NCI-H2227 treated with DMSO at 0.1 percent for 48 hours (cell line): ENCODE results near the gene RHBDD1.

ENCODE experiments used
- DNase-seq: peaks from one replicate; lab custom pipeline; 2025; lab: John Stamatoyannopoulos, UW

Gene RHBDD1

GRCh38 chr2:226984750-226985582, 149.1 kb downstream of the RHBDD1 start:
- peak; percentile 74 for DNase-seq

DNA sequence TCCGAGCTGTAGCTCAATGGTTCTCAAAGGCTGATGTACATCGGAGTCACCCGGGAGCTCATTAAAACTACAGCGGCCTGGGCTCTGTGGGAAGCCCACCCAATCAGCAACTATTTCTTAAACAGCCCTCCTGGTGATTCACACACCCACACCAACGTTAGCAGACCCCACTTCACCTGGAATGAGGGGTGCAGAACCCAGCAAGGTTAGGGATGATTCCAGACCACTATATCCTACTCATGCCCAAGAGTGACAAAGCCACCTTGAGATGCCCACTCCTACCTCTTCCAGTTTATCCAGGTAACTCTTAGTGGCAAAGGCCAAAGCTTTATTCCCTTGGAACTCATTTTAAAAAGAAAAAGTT, 149.7 kb downstream of the RHBDD1 start:
- DNase-seq = no peak

DNA sequence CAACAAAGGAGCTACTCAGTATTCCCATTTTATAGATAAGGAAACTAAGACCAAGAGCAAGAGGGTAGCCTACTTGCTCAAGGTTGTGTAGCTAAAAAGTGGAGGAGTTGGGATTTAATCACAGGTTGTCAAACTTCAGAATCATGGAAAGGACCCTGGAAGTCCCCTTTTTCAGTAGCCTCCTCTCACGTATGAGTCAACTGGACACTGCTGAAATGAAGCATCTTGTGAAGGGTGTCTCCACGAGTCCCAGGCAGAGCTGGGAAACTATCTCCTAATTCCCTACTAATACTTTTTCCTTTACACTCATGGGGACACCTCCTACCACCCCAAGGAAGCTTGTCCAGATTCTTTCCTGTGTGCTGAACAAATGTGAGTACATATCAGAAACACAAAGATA, 155.8 kb downstream of the RHBDD1 start:
- no peak for DNase-seq

GRCh38 chr2:226993171-226993570, 157.3 kb downstream of the RHBDD1 start:
- no peak for DNase-seq

DNA sequence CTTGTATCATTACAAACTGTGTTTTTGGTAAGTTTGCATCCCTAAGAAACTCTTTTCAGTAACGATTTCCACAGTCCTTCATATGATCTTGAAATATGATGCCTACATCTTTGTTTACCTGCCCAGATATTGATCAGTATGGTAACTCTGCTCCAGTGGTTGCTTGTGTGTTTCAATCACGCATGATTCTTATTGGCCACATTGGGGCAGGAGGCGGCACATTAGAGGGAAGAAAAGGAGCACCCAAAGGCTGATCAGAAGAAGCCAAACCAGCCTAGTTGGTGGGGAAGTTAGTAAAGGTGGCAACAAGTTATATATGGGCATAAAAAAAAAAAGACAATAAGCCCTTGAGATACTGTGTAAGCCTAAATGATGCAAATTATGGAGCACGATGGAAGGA, 158.9 kb downstream of the RHBDD1 start:
- DNase-seq = no peak

DNA sequence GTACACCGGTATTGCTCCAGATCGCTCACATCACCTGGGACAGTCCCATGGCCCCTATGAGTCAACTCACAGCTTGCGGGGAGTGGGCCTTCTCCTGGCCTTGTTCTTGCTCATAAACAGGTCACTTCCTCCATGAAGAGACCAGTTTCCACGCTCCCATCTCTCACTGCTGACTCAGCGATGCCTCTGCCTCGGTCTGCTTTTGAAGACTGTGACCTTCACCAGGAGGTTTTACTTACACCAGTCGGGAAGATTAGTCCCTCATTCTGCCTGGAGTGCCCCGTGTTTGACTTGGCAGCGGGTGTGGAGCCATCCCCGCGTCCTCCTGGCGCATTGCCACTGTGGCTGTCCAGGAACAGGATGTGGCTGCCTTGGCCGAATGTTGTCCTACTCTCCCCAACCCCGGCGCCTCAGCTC, 159.8 kb downstream of the RHBDD1 start:
- no peak for DNase-seq

DNA sequence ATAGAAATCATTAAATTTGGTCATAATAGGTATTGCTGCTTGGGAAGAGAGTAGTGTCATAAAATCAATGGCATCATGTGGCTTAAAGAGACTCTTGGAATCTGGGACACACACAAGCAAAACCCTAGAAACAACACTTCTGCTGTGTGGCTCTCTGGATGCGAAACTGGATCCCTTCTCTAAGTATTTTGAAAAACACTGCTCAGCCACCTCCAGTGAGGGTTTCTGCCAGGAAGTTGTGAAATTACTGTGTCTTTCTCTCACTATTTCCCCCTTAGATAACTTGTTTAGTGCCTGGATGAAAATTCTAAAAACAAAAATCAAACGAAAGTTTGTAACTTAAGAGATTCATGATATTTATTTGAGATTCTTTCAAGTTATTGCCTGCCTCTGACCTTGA, 163.8 kb downstream of the RHBDD1 start:
- DNase-seq = no peak

- DNase-seq = no peak
These were observed 164.3 kb downstream of the RHBDD1 start for GRCh38 chr2:227000123-227000522.

DNA sequence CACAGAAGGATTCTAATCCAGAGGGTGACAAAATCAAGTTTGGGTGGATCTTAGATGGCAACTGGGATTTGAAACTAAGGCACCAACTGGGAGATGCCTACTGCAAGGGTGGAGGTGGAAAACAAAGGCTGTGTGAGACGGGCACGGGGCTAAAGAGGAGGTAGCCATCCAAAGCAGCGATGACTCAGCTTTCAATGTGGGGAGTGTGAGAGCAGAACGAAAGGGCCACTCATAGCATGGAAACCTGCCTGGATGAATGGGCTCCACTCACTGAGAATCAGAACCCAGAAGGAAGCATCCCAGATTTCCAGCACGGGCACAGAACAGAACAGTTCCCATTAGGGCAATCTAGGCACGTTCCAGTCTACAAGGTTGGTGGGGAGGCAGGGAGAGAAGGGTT, 168.6 kb downstream of the RHBDD1 start:
- no peak for DNase-seq

GRCh38 chr2:227006189-227006897, 170.5 kb downstream of the RHBDD1 start:
- peak; percentile 40 for DNase-seq

DNA sequence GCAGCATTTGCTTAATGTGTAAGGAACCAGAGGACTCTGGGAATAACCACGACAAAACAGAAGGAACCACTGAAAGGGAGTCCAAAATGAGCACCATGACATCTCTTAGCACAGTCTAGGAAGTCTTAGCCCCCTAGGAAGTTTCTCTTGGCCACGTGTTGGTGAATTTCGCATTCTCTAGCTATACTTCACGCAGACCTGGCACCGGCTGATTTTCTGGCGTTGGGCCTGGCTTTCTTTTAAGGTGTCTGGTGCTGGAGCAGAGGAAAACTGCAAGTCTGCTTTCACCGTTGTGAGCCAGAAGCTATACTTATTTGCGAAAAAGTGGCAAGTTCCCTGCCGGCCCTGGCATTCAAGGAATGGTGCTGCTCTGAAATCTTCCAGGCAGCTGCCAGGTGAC, 171.3 kb downstream of the RHBDD1 start:
- no peak for DNase-seq

- DNase-seq = no peak
These were observed 172.1 kb downstream of the RHBDD1 start for GRCh38 chr2:227007940-227008339.

DNA sequence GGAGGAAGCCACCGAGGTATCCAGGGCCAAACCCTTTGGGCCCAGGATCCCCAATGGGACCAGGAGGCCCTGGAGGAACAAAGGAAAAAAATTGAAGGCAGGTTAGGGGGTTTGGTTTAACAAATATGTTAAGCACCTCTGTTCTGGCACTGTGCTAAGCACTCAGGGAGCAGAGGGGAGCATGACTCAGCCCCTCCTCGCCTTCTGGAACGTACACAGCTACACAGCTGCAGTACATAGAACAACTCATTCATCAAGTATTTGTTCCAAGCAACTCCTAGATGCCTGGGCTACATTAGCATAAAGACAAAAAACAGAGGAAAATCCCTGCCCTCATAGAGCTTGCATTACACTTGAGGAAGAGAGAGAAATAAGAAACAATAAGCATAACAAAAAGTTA, 174.6 kb downstream of the RHBDD1 start:
- DNase-seq = no peak

- DNase-seq = no peak
These were observed 177.5 kb downstream of the RHBDD1 start for GRCh38 chr2:227013330-227013729.

- no peak for DNase-seq
These were observed 178.0 kb downstream of the RHBDD1 start for GRCh38 chr2:227013881-227014280.

GRCh38 chr2:227016894-227017293, 181.0 kb downstream of the RHBDD1 start:
- DNase-seq = no peak

- no peak for DNase-seq
These were observed 184.6 kb downstream of the RHBDD1 start for GRCh38 chr2:227020416-227020815.

- DNase-seq = no peak
These were observed 186.8 kb downstream of the RHBDD1 start for GRCh38 chr2:227022608-227023007.

- DNase-seq = no peak
These were observed 189.7 kb downstream of the RHBDD1 start for GRCh38 chr2:227025510-227025909.

DNA sequence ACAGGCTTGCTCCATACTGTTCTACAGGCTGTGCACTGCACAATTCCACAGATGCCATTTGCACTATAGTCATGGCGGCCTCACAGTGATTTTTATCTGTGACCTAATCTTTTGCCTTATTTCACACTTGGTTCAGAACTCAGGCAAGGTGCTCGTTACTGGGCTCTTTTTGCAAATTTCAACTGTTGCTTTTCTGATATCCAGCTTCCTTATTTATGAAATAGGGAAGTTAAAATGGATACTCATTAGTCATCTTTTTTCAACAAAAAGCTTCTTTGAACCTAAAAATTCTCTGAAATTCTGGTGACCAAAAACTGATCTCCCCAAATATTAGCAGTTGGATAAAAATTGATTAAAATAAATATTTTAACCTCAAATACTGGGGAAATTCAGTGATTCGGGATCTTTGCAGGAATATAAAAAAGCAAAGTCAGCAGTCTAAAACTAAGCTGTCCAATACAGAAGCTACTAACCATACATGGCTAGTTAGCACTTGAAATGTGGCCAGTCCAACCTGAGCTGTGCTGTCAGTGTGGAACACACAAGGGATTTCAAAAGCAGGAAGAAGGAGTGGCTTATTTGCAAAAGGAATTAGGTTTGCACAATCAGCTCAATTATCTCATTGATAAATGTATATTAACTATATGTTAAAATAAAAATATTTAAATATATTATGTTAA, 193.7 kb downstream of the RHBDD1 start:
- DNase-seq = no peak

DNA sequence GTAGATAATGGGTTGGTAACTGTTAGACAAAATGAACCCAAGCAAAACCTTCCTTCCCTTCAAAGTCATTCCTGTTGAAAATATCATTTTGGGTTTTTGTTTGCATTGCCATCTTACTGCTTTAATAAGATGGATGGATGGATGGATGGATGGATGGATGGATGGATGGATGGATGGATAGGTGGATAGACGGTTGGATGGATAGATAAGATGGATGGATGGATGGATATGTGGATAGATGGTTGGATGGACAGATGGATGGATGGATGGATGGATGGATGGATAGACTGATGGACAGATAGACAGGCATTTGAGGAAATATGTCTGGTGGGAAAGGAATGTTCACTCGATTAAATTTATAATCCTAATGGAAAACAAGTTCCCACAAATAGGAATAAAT, 194.9 kb downstream of the RHBDD1 start:
- no peak for DNase-seq

DNA sequence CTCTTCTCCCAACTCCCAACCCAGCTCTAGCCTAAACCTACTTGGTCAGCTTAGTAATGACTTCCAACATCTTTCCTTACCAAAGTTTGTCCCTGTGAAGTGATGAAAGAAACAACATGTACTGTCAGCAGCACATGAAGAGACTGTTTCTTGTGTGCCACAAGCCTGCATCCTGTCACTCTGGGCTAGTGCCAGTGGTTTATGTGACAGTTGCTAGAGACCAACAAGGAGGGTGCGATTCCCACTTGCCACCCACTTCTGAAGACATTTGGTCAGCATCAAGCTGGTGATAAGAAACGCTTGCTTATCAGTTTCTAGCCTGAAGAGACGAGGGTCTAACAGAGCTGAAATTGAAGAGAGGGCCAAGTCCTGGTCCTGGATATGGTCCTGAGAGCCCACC, 195.5 kb downstream of the RHBDD1 start:
- DNase-seq = no peak
